Keratinocyte (primary cell): ENCODE results near the gene ABCD1. TPM values are rescaled to one million over a fixed set of nuclear protein-coding genes. Genes with fewer than 3 reads are reported as not detected.

ENCODE experiments used
- DNase-seq: peaks from one replicate; pipeline ENCODE4 v3.0.0-alpha.2; 2011; ENCODE audit warnings: low read depth, missing footprints, low spot score
- FAIRE-seq: peaks from 2 replicates; lab custom pipeline; 2011; peaks lifted over from hg19 to GRCh38; lab: Jason Lieb, UNC
- H2AFZ ChIP-seq: 2 replicates; pipeline ENCODE4 v1.6.0; 2012; ENCODE audit warnings: low read length, control low read depth, inconsistent platforms; ENCODE audit not compliant: control insufficient read depth
- H3K27ac ChIP-seq: 2 replicates; pipeline ENCODE4 v1.5.1; 2011; ENCODE audit warnings: low read length; ENCODE audit not compliant: control insufficient read depth, insufficient read depth
- H3K27me3 ChIP-seq: 3 replicates; pipeline ENCODE4 v1.6.0; 2011; ENCODE audit warnings: low read length; ENCODE audit not compliant: control insufficient read depth, insufficient read depth; ENCODE audit errors: extremely low read depth
- H3K36me3 ChIP-seq, 2 experiments: 2 replicates in 1 of 2; 3 replicates in 1 of 2; pipeline ENCODE4 v1.5.1; 2011; ENCODE audit warnings: low read length in 2 of 2, mild to moderate bottlenecking in 1 of 2; ENCODE audit not compliant: control insufficient read depth in 2 of 2, insufficient read depth in 2 of 2; ENCODE audit errors: extremely low read depth in 1 of 2
- H3K4me1 ChIP-seq: 3 replicates; pipeline ENCODE4 v1.5.1; 2011; ENCODE audit warnings: low read length; ENCODE audit not compliant: control insufficient read depth, insufficient read depth; ENCODE audit errors: extremely low read depth
- H3K4me2 ChIP-seq: 3 replicates; pipeline ENCODE4 v1.6.0; 2011; ENCODE audit warnings: low read depth, low read length; ENCODE audit not compliant: control insufficient read depth, insufficient read depth; ENCODE audit errors: extremely low read depth
- H3K4me3 ChIP-seq, 3 experiments: fragments of 200-600 bp in 1 of 3; sonication (generic) in 1 of 3; 2 replicates in 2 of 3; 3 replicates in 1 of 3; pipeline ENCODE4 v1.5.1; 2011 to 2016; ENCODE audit warnings: low read length in 3 of 3, mild to moderate bottlenecking in 3 of 3, control low read depth in 2 of 3, inconsistent platforms in 1 of 3, low read depth in 1 of 3, mixed read lengths in 1 of 3, mixed run types in 1 of 3, moderate library complexity in 1 of 3; ENCODE audit not compliant: control insufficient read depth in 2 of 3, insufficient read depth in 2 of 3; ENCODE audit errors: extremely low read depth in 1 of 3
- H3K79me2 ChIP-seq: 2 replicates; pipeline ENCODE4 v1.6.0; 2012; ENCODE audit warnings: low read length; ENCODE audit not compliant: control insufficient read depth, insufficient read depth
- H3K9ac ChIP-seq: 3 replicates; pipeline ENCODE4 v1.6.0; 2011; ENCODE audit warnings: low read length; ENCODE audit not compliant: control insufficient read depth, insufficient read depth; ENCODE audit errors: extremely low read depth
- H3K9me1 ChIP-seq: 3 replicates; pipeline ENCODE4 v1.6.0; 2011; ENCODE audit warnings: low read length; ENCODE audit not compliant: control insufficient read depth, insufficient read depth; ENCODE audit errors: extremely low read depth
- H3K9me3 ChIP-seq: 2 replicates; pipeline ENCODE4 v1.5.1; 2012; ENCODE audit warnings: low read depth, low read length; ENCODE audit not compliant: control insufficient read depth
- H4K20me1 ChIP-seq: 3 replicates; pipeline ENCODE4 v1.6.0; 2011; ENCODE audit warnings: low read length; ENCODE audit not compliant: control insufficient read depth, insufficient read depth; ENCODE audit errors: extremely low read depth
- EZH2 ChIP-seq: IDR thresholded peaks from one replicate; pipeline ENCODE4 v1.6.1; 2012; ENCODE audit warnings: inconsistent platforms, mild to moderate bottlenecking, low read length, moderate library complexity
- dilution Hi-C: fragments of 300-500 bp; cut with MboI; formaldehyde crosslinking; loops from one replicate; pipeline ENCODE4 v1.7.0; 2020; ENCODE audit warnings: low sequenced_read_pairs; ENCODE audit not compliant: extremely low pct_ligation_motif_present
- polyA plus RNA-seq, 5 experiments: library from polyadenylated mRNA; depleted of rRNA in 3 of 5; stranded (reverse) in 3 of 5; stranded (forward) in 1 of 5; unstranded in 1 of 5; fragments of >200 nt; gene quantifications; 1 replicate in 1 of 5; 2 replicates in 3 of 5; 3 replicates in 1 of 5; pipeline versions ENCODE4 v1.2.1 to v1.2.3, GENCODE V29; 2011 to 2012; ENCODE audit warnings: missing spikeins in 2 of 5, low read depth in 1 of 5, low replicate concordance in 1 of 5
- TF ChIP-seq, protein P1 (sequence below), 3 experiments: IDR thresholded peaks in 1 of 3; conservative IDR thresholded peaks in 1 of 3; optimal IDR thresholded peaks in 1 of 3; 2 replicates in 2 of 3; 3 replicates in 1 of 3; pipeline versions ENCODE3 to v1.5.1; 2011; ENCODE audit warnings: low read length in 3 of 3, mild to moderate bottlenecking in 3 of 3, moderate library complexity in 2 of 3, control low read depth in 1 of 3, inconsistent platforms in 1 of 3; ENCODE audit not compliant: insufficient read depth in 2 of 3; ENCODE audit errors: extremely low read depth in 1 of 3

The ABCD1 gene
- polyA plus RNA-seq, 1 donor (not counting 4 experiments of a cell fraction or from before 2014, with no cell fraction given): 0.81 TPM

- Histone ChIP-seq H3K27me3 (no peaks in the 10 kb centered on the region), H3K4me3 (no peak overlapping the region), H3K4me1 (peaks cover 16% of the 10 kb centered on the region), H2AFZ (no peak overlapping the region), H3K79me2 (no peaks in the 10 kb centered on the region), H3K9ac (no peak overlapping the region), H3K36me3 (no peaks in the 10 kb centered on the region), H3K4me2 (no peak overlapping the region), H3K9me3 (no peaks in the 10 kb centered on the region), H3K9me1 (no peaks in the 10 kb centered on the region), H3K27ac (no peak overlapping the region), H4K20me1 (no peaks in the 10 kb centered on the region)
- FAIRE-seq (no peak), DNase-seq (no peak)
- TF ChIP-seq EZH2: no peak
- TF ChIP-seq, protein P1, sequence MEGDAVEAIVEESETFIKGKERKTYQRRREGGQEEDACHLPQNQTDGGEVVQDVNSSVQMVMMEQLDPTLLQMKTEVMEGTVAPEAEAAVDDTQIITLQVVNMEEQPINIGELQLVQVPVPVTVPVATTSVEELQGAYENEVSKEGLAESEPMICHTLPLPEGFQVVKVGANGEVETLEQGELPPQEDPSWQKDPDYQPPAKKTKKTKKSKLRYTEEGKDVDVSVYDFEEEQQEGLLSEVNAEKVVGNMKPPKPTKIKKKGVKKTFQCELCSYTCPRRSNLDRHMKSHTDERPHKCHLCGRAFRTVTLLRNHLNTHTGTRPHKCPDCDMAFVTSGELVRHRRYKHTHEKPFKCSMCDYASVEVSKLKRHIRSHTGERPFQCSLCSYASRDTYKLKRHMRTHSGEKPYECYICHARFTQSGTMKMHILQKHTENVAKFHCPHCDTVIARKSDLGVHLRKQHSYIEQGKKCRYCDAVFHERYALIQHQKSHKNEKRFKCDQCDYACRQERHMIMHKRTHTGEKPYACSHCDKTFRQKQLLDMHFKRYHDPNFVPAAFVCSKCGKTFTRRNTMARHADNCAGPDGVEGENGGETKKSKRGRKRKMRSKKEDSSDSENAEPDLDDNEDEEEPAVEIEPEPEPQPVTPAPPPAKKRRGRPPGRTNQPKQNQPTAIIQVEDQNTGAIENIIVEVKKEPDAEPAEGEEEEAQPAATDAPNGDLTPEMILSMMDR (optimal IDR thresholded peaks at IDR 0.05 in 1 of 3, IDR thresholded peaks at IDR 0.05 in 1 of 3, conservative IDR thresholded peaks at IDR 0.05 in 1 of 3; ENCODE audit: extremely low read depth in 1 of 3, insufficient read depth in 2 of 3, low read length in 3 of 3): no peak
- dilution Hi-C loops: no loop called here
Observed at GRCh38 chrX:153736071-153736820, 11.6 kb downstream of the ABCD1 start.

DNA sequence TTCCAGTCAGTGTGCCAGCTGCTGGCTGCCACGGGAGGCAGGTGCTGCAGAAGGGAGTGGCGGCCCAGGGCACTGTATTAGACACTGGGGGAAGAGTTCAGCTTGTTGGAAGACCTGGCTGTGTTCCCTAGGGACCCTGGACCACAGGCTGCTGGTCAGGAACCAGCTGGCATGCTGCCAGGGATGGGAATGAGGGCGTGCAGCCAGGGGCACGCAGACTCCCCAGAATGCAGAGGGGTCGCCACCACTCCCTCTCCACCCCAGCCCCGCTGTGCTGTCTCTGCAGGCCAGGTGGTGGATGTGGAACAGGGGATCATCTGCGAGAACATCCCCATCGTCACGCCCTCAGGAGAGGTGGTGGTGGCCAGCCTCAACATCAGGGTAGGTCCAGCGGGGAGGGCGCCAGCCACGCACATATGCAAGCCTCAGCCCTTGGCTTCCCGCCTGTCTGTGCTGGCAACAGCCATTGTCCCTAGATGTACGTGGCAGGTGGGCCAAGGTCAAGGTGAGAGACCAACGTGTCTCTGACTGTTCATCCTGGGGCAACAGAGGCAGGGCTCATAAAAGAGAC is 12.3 kb downstream of the ABCD1 start:
- Histone ChIP-seq H3K79me2 (no peaks in the 10 kb centered on the region), H3K9ac (no peak overlapping the region), H3K9me3 (no peaks in the 10 kb centered on the region), H3K4me1 (peaks cover 14% of the 10 kb centered on the region), H4K20me1 (no peaks in the 10 kb centered on the region), H3K4me3 (no peak overlapping the region), H3K27ac (no peak overlapping the region), H2AFZ (no peak overlapping the region), H3K27me3 (no peaks in the 10 kb centered on the region), H3K36me3 (no peaks in the 10 kb centered on the region), H3K9me1 (no peaks in the 10 kb centered on the region), H3K4me2 (no peak overlapping the region)
- dilution Hi-C loops: no loop called here
- no peak for DNase-seq
- TF ChIP-seq, protein P1 (optimal IDR thresholded peaks at IDR 0.05 in 1 of 3, IDR thresholded peaks at IDR 0.05 in 1 of 3, conservative IDR thresholded peaks at IDR 0.05 in 1 of 3; ENCODE audit: extremely low read depth in 1 of 3, insufficient read depth in 2 of 3, low read length in 3 of 3): no peak
- no peak for TF ChIP-seq EZH2
- FAIRE-seq: no peak
